HG03196 (cell line): Measurements from ENCODE around the gene FBL.
A peak's percentile ranks its signal among the peaks of the same experiment; 100 is the strongest.

Experiments used
- ATAC-seq: cut with Tn5 transposase; IDR thresholded peaks from one replicate; pipeline ENCODE4 v1.9.1; 2021; ENCODE audit not compliant: unreplicated experiment

Gene FBL

DNA sequence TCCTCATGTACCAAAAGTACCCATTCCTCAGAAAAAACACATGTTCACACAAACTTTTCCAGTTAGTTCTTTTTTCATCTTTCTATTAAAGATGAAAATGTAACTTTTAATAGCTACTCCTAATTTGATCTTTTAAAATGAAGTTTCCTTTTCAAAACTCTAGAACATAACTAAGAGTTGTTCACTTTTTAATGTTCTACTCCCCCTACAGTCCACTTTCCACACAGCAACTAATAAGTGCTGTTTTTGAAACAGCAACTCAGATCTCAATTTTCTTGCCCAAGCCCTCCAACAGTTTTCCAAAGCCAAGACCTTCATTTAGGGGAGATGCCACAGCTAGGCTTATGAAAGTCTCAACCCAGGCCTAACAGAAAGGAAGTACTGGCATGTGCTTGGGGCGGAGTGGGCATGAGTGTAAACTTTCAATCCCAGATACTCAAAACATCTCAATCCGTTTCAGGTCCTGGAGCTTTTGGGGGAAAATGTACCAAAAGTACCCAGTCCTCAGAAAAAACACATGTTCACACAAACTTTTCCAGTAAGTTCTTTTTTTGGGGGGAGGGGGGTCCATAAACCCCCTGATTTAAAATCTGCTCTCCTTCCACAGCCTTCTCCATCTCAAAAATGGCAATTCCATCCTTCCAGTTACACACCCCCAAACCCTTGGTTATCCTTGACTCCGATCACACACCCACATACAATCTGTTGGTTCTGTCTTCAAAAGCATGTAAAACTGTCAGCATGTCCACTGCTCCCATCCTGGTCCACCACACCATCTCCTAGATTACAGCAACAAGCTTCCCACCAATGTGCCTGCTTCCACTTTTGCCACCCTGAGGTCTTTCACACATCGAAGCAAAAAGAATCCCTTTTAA is 2.0 kb downstream of the FBL start:
- no peak for ATAC-seq

DNA sequence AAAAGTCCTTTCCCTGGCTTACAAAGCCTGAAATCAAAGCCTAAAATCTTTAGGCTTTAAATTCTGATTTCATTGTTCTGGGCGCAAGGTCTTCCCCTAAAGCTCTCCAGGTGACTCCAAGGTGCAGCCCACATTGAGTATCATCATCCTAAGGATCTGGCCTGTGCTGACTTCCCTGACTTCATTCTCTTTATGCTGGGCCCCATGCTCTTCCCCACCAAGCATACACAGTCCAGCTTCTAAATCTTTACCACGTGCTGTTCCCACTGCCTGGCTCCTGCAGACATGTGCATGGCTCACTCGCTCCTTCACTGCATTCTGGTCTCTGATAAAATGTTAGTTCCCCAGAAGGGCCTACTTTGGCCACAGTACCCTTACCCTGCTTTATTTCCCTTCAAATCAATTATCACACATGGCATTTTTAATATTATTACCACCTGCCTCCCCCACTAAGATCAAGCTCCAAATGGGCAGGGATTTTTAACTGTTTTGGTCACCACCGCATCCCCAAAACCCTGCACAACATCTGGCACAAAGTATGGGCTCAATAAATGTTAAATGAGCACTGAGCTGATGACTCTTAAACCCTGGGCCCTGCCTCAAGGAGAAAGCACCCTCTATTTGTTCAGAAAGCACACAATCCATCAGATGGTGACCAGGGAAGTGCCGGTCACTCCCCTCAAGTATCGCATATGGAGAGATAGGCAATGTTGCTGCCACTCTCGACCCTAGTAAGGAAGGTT is 3.3 kb downstream of the FBL start:
- ATAC-seq, result no peak

DNA sequence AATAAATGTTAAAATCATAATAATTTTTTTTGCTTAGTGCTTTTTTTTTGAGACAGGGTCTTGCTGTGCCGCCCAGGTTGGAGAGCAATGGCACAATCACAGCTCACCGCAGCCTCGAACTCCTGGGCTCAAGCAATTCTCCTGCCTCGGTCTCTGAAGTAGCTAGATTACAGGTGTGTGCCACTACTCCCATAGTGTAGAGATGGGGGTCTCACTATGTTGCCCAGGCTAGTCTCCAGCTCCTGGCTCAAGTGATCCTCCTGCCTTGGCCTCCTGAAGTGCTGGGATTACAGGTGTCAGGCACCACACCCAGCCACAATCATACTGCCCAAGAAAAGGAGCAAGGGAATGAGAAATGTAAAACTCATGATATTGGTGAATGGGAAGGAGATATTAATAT is 5.1 kb downstream of the FBL start:
- ATAC-seq, result no peak

DNA sequence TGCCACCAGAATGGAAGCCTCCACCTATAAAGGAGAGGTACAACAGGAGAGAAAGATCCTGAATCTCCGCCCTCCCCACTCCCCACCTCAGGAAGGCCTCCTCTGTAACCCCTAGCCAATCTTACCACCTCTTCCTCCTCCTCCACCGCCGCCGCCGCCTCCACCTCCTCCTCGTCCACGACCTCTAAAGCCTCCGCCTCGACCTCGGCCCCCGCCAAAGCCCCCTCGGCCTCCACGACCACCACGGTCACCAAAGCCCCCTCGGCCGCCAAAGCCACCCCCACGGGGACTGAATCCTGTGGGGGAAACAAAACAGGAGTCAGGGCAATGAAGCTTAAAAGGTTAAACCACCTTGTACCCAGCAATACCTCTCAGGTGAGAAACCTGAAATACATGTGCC is 5.7 kb downstream of the FBL start:
- no peak for ATAC-seq

DNA sequence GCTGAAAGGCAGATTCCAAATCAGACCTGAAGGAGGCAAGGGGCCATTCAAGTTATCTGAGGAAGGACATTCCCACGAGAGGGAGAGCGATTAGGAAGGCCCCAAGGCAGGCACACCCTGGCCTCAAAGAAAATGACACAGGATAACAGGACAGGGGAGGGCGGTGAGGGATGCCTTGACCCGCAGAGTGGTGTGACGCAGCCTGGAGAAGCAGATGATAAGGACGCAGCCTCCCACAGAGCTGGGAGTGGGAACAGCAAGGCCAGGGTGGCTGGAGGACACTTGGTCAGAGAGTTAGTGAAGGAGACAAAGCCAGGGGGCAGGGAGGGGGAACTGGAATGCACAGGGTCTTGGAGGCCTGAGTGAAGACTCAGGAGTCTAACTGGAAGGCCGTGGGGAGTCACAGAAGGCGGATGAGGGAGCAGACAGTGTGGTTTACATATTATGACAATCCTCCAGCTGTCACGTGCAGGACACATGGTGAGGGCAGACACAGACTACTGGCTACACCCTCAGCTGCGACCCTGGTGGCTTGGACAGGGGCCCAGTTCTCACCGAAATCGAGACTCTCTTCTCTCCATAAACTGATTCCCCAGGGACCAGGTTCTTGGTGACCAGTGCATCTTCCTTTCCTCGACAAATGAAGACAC is 6.4 kb downstream of the FBL start:
- ATAC-seq, result no peak

DNA sequence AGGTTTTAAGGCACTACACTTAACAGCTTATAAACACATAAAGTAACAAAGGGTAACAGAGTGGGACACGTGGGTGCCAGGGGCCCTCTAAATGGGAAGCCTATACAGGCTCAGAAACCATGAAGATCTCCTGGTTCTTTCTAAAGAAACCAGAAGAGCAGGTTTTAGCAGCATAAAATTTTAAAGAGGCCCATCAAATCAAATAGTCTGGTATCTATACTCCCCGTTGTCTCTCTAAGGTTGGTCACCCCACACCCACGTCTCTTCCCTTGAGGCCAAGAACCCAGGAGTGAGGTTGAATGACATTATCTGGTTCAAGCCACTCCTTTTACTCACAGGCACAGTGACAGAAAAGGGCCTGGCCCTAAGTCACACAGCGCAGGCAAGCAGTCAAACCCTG is 7.6 kb downstream of the FBL start:
- ATAC-seq, result no peak

DNA sequence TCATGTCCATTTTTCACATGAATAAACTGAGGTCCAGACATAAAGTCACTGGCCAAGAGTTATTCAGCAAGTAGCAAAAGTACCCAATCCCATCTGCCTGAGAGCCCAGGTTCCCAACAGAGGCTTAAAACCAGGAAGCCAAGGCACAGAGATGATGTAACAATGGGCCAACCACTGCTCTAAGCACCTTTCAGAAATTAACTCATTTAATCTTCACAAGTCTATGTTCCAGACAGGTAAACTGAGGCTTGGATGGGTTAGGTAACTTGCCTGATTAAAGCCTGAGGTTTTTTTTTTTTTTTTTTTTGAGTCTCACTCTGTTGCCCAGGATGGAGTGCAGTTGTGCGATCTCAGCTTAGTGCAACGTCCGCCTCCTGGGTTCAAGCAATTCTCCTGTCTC is 8.2 kb downstream of the FBL start:
- no peak for ATAC-seq

DNA sequence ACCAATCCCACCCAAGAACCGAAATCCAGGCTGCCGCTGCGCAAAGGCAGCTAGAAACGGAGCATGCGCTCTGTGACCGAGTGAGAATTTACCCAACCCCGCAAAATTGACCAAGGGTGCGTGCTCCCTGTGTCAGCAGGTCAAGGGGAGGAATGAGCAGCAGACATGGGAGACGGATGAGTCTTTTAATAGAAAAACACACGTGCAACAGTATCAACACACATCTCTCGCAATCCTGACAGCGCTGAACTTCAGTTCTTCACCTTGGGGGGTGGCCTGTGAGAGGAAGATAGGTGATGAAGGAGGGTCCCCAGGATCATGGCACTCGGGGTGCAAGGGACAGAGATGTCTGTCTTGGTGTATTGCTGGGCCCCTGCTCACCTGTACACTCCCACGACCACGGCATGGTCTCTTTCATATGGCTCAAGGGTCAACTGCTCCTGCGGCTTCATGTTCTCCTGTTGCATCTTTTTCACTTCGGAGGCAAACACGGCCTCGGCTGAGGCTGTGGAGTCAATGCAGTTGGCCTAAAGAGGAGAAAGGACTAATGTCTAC is 11.8 kb downstream of the FBL start:
- ATAC-seq, result no peak

DNA sequence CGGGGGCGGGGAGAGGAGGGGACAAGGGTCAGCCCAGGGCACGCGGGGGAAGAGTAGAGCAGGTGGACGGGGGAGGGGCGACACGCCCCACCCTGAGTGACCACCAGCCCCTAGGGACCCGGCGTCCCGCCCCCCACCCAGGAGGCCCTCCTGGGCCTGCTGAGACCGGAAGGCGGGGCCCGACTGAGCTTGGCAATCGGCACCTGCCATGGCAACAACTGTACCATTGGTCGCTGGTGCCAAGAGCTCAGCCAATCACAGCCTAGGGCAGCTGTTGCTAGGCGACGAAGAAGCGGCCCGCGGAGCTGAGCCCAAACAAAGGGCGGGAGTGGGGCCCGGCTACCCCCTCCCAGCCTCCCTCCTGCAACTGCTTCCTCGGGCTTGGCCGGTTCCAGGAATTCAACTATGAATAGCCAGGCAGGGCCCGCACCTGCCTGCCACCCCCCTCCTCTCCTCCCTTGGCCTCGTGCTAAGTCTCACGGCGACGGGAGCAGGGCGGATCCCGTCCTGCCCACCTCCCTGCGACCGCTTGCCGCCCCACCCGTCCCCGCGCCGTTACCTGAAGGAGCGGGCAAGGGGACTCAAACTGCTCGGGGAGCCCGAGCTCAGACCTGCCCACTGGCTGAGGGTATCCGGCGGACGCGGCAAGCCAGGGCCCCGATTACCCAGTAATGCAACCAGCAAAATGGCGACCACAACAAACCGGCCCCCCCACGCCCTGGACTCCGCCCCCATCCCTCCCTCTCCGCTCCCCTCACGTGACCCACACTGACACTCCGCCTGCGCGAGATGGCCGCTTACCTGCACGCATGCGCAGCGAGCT is 12.5 kb downstream of the FBL start, which contains the start of gene DYRK1B:
TSS of gene DYRK1B (minus strand) at position 699 of the 823 bp plus-strand sequence. CDS start 2,295 bp downstream, outside the sequence.
- peak; percentile 73 for ATAC-seq

DNA sequence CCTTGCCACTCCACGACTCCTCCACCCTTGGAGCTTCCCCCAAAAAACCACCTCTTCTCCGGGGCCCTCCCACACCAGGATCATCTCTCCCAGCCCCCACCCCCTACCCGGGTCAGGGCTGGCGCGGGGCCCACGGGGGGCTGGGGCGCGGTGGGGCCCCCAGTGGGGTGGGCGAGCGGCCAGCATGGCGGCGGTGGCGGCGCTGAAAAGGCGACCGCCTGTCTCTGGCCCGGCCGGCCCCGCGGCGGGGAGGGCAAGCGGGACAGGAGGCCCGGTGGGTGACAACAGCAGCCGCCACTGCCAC is 13.1 kb downstream of the FBL start:
- no peak for ATAC-seq

DNA sequence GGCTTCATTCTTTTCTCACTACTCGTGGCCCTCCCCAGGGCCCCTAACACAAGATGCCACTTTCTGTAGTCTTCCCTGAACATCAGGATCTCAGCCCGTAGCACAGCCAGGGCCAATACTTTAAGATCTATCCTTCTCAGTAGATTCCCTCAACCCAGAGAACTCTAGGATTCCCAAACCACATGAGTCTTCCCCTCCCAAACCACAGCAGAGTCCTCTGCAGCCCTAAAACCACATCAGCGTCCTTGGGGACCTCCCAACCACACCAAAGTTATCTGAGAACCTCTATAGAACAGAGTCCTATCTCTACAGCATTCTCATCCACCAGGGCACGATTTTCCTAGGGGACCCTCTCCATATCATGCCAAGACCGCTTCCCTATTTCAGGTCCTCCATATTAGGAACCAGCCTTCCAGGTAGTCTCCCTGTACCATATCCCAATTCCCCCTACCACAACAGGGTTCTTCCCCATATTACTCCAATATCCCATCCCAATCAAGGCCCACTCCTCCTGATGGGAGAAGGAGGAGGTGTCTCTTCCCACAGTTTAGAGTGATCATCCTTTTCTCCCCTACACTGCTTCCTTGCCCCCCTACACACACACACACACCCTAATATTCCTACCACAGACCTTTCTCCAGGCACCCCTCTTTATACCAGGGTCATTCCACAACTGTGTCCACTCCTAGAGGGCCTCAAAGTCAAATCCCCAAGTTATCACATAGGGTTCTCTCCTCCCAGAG is 13.7 kb downstream of the FBL start:
- ATAC-seq, result no peak

DNA sequence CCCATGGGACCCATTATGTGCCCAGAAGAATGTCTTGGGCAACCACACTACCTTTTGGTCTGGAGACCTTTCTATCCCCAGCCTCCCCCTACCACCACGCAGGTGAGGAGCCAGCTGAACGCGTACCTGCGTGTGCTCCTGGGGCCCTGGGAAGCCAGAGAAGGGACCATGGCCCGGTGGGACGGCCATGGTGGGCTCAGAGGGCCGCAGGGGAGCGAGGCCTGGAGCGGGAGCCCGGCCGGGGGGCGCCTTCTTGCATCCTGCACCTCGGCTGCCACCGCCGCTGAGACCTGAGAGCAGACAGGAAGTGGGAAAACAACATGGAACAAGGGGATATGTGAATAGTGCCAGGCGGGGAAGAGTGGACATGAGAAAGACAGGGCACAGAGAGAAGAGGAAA is 14.5 kb downstream of the FBL start:
- ATAC-seq, result no peak

DNA sequence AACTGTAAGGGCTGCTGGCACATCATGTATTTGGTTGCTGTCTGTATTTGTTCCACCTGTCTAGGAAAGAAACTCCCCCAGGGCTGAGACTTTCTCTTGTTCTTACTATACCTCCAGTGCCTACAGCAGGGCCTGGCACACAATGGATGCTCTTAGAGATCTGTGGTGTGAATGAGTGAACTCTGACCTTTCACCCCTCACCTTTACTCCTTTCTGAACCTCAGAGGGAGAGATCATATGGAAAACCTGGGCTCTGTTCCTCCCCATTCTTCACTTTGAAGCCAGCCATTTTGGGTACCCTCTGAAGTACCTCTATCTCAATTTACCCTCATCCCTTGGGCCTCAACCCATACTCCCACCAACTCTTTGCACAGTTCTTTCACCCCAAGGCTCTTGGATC is 15.3 kb downstream of the FBL start:
- no peak for ATAC-seq

DNA sequence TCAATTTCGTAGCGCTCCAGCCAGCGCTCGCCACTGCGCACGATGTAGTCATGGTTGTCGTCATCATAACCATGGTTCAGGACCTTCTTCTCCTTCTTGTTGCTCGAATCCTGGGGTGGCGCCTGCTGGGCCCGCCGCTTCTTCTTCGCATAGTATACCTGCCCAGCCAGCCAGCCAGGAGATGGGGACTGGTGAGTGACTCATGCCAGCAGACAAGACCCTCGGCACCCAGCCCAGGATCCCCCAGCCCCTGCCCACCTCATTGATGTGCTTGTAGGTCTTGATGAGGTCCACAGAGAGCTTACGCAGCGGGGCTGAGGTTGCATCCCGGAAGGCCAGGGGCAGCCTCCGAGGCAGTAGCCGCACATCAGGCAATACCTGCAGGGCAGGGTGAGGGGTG is 15.8 kb downstream of the FBL start:
- no peak for ATAC-seq

DNA sequence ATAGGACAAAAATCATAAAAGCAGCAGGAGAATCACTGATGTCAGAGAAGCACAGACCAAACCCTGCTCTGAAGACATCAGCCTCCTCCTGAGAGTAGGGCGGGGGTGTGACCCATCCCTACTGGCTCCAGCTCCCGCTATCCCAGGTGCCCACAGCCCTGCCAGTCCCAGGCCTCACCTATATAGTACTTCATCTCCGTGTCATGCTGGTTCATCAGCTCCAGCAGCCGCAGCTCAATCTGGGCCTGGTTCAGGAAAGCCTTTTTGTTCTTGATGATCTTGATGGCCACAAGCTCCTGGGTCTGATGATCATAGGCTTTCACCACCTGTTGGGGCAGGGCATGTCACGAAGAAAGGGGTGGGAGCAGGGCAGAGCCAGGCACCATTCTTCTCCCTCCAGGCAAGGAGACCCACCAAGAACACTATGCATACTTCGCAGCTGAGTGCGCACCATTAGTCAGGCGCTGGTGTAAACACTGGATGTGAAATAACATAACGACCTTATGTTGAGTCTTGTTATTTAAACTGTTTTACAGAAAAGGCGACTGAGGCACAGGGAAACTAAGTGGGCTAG is 16.4 kb downstream of the FBL start:
- ATAC-seq, result no peak

DNA sequence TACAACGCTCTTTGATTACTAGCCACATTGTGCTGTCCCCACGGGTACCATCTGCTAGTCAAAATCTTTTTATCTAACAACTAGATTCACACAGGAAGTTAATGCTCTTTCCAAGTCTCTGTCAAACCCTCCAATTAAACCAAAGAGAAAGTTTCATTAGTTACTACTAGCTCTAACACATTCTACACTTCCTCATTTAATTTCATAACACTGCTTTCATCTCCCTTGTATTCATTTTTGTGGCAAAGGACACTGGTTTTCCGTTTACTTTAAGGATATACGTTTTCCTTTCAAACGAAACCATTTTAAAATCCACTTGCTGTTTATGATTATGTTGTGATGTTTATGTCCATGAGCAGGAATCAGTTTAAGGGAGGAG is 17.5 kb downstream of the FBL start:
- ATAC-seq, result no peak

DNA sequence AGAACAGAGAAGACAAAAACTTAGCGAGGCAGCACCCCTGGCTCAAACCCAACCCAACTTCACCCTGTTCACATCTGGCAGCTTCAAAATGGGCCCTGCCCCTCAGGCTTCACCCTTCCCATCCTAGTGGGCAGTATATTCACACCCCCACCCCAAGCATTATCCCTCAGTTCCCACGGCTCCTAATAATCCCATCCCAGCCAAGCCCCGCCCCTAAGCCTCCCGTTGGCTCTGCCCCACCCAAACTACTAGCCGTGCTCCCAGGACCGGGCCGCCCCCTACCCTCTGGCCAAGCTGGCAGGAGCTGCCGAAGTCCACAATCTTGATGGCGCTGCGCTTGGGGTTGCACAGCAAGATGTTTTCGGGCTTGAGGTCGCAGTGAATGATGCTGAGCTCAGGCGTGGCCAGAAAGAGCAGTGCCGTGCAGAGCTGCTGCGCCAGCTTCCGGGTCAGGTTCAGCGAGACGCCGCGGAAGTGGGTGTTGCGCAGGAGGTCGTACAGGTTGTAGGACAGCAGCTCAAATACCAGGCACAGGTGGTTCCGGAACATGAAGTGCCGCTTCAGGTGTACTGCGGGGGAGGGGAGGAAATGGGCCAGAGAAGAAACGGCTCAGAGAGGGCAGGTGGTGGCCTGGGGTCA is 18.0 kb downstream of the FBL start:
- ATAC-seq, result no peak

DNA sequence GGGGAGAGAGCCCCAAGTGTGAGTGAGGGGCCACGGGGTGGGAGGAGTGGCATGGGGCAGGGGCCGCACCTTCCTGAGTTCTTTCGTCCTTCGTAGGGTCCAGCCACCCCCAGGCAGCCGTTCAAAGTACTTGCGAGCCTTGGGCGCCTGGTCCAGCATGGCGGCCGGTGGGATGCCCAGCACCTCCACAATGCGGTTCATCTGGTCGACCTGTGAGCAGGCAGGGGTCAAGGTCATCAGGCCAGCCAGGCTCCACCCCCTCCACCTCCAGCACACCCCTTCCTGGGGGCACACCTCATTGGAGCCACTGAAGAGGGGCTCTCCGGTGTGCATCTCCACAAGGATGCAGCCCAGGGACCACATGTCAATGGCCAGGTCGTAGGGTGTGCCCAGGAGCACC is 19.0 kb downstream of the FBL start:
- ATAC-seq, result no peak

DNA sequence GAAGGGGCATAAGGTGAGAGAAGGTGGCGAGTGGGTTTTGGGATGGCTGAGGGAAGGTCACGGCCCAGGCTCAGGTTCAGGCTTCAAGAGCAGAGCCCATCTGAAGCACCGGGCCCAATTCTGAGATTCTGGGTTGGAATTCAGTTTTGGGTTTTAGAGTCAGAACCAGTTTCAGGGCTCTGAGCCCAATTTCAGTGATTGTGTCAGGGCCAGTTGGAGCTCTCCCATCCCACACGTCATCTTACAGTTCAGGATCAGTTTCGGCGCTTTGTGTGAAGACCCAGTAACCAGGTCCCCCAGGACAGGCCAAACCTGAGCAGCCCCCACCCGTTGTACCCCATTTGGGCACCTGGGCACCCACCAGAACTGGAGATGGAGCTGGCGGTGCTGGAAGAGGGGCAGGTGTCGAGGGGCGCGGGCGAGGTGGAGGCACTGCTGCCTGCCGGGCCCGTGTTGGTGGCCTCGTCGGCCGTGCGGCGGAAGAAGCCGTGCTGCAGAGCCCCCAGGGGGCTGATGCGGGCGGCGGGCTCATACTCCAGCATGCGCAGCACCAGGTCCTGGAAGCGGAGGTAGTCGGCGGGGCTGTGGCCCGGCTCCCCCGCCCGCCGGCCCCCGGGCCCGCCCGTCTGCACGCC is 19.8 kb downstream of the FBL start:
- no peak for ATAC-seq
